Measurements from ENCODE around the gene ANAPC7. TPM values are rescaled to one million over a fixed set of nuclear protein-coding genes. Genes with fewer than 3 reads are reported as not detected.

The ANAPC7 gene
- total and polyA plus RNA-seq, 9 of the 15 experiments (the other 6 are each of a cell fraction or from before 2014, with no cell fraction given), result 46.7 to 158 (median 109) TPM

DNA sequence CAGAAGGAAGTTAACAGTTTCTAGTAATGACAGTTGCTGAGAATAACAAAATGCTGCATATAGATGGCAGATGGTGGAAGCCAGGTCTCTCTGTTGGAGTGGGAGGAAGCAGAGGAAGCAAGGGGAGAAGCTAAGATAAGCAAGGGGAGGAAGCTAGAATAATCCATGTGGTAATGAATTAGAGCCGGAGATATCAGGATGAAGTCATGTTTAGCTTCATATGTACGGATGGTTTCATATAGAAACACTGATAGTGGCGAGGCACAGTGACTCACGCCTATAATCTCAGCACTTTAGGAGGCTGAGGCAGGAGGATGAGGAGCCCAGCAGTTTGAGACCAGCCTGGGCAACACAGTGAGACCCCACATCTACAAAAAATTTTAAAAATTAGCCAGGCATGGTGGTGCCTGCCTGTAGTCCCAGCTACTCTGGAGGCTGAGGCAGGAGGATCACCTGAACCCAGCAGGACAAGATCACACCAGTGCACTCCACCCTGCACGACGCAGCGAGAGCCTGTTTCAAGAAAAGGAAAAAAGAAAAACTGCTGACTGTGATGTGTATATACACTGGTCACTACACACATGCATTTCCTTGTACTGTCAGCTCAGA lies 49.2 kb downstream of the ANAPC7 start (continued):
- no peak for TF ChIP-seq ZBTB40 (IDR thresholded peaks at IDR 0.05)
- TF ChIP-seq ZBTB40 (CRISPR knock-in tag; IDR thresholded peaks at IDR 0.05), result no peak
- TF ChIP-seq MCM7 (IDR thresholded peaks at IDR 0.05), result no peak
- TF ChIP-seq ZNF668 (CRISPR knock-in tag; IDR thresholded peaks at IDR 0.05), result no peak
- TF ChIP-seq MEIS2 (IDR thresholded peaks at IDR 0.05; ENCODE audit: partially characterized antibody), result peak; percentile 55
- TF ChIP-seq DPF2 (IDR thresholded peaks at IDR 0.05), result peak; percentile 97
- peak; percentile 80 to 98 for TF ChIP-seq RCOR1 (IDR thresholded peaks at IDR 0.05; ENCODE audit: borderline replicate concordance in 1 of 2, low read depth in 2 of 2, low read length in 2 of 2)
- TF ChIP-seq RBM22 (IDR thresholded peaks at IDR 0.05; ENCODE audit: low read depth, low read length, poor library complexity, severe bottlenecking), result no peak
- TF ChIP-seq YY1 (IDR thresholded peaks at IDR 0.05; ENCODE audit: borderline replicate concordance in 1 of 3, control insufficient read depth in 1 of 3, extremely low read depth in 1 of 3, insufficient read depth in 3 of 3, insufficient read length in 1 of 3, insufficient replicate concordance in 2 of 3, low read depth in 1 of 3, low read length in 2 of 3), result peak in 1 of 3 experiments; percentile 28
- TF ChIP-seq KDM1A (IDR thresholded peaks at IDR 0.05), result peak; percentile 99 to 100
- no peak for TF ChIP-seq CAMTA2 (CRISPR knock-in tag; conservative IDR thresholded peaks at IDR 0.05)
- no peak for TF ChIP-seq ZNF24 (IDR thresholded peaks at IDR 0.05)
- no peak for TF ChIP-seq ZKSCAN3 (CRISPR knock-in tag; IDR thresholded peaks at IDR 0.05)
- TF ChIP-seq, protein P1, sequence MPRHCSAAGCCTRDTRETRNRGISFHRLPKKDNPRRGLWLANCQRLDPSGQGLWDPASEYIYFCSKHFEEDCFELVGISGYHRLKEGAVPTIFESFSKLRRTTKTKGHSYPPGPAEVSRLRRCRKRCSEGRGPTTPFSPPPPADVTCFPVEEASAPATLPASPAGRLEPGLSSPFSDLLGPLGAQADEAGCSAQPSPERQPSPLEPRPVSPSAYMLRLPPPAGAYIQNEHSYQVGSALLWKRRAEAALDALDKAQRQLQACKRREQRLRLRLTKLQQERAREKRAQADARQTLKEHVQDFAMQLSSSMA (CRISPR knock-in tag; IDR thresholded peaks at IDR 0.05), result no peak
- TF ChIP-seq NCOA4 (IDR thresholded peaks at IDR 0.05; ENCODE audit: partially characterized antibody), result no peak
- no peak for TF ChIP-seq ZNF408 (CRISPR knock-in tag; IDR thresholded peaks at IDR 0.05; ENCODE audit: low read depth)
- peak in 1 of 2 experiments; percentile 61; a peak in 1 of 4 replicates for TF ChIP-seq TEAD1 (CRISPR knock-in tag; IDR thresholded peaks at IDR 0.05)
- no peak for TF ChIP-seq KAT7 (CRISPR knock-in tag; IDR thresholded peaks at IDR 0.05; ENCODE audit: borderline replicate concordance)
